Measurements from ENCODE around the gene PHIP.

The PHIP gene

GRCh38 chr6:78993955-78994354 lies 84.1 kb downstream of the PHIP start:
- H3K9me3 ChIP-seq (ENCODE audit: insufficient read depth, low read length) = 0 out of 2 replicates have a peak, but pooled peaks cover 7% of the 10 kb centered on the region

GRCh38 chr6:78989191-78989590 lies 88.9 kb downstream of the PHIP start:
- Histone ChIP-seq H3K9ac (ENCODE audit: low read length) (no peak overlapping the region), H2AFZ (ENCODE audit: low read depth, low read length) (no peak overlapping the region), H3K27ac (ENCODE audit: low read length) (no peak overlapping the region), H3K9me3 (ENCODE audit: insufficient read depth, low read length) (0 out of 2 replicates have a peak, but pooled peaks cover 4% of the 10 kb centered on the region), H3K27me3 (ENCODE audit: low read depth, low read length) (no peaks in the 10 kb centered on the region), H3K4me3 (ENCODE audit: low read length) (no peak overlapping the region), H3K79me2 (ENCODE audit: low read length) (no peaks in the 10 kb centered on the region), H3K36me3 (replicated peaks; ENCODE audit: low read depth, low read length) (peaks cover 71% of the 10 kb centered on the region), H4K20me1 (ENCODE audit: insufficient read depth, low read length) (no peaks in the 10 kb centered on the region), H3K4me2 (ENCODE audit: low read length) (no peak overlapping the region), H3K4me1 (ENCODE audit: low read length) (no peaks in the 10 kb centered on the region)
- no peak for TF ChIP-seq CTCF (IDR thresholded peaks at IDR 0.05; ENCODE audit: low read depth, low read length)
- TF ChIP-seq EZH2phosphoT487 (IDR thresholded peaks at IDR 0.05; ENCODE audit: low read depth) = no peak

More at GRCh38 chr6:78993955-78994354, 84.1 kb downstream of the PHIP start:
- no peak overlapping the region for H3K9ac ChIP-seq (ENCODE audit: low read length)
- peaks cover 82% of the 10 kb centered on the region for H3K36me3 ChIP-seq (replicated peaks; ENCODE audit: low read depth, low read length)
- no peak overlapping the region for H2AFZ ChIP-seq (ENCODE audit: low read depth, low read length)
- H3K4me1 ChIP-seq (ENCODE audit: low read length) = no peaks in the 10 kb centered on the region
- no peak overlapping the region for H3K27ac ChIP-seq (ENCODE audit: low read length)
- no peaks in the 10 kb centered on the region for H3K27me3 ChIP-seq (ENCODE audit: low read depth, low read length)
- H3K79me2 ChIP-seq (ENCODE audit: low read length) = no peaks in the 10 kb centered on the region
- no peaks in the 10 kb centered on the region for H4K20me1 ChIP-seq (ENCODE audit: insufficient read depth, low read length)
- H3K4me3 ChIP-seq (ENCODE audit: low read length) = no peak overlapping the region
- TF ChIP-seq EZH2phosphoT487 (IDR thresholded peaks at IDR 0.05; ENCODE audit: low read depth) (no peak), CTCF (IDR thresholded peaks at IDR 0.05; ENCODE audit: low read depth, low read length) (no peak)
- H3K4me2 ChIP-seq (ENCODE audit: low read length) = no peak overlapping the region

- Histone ChIP-seq H3K4me1 (ENCODE audit: low read length) (no peaks in the 10 kb centered on the region), H3K9me3 (ENCODE audit: insufficient read depth, low read length) (no peaks in the 10 kb centered on the region), H3K9ac (ENCODE audit: low read length) (no peak overlapping the region), H4K20me1 (ENCODE audit: insufficient read depth, low read length) (no peaks in the 10 kb centered on the region), H3K36me3 (replicated peaks; ENCODE audit: low read depth, low read length) (peaks cover 71% of the 10 kb centered on the region), H3K27ac (ENCODE audit: low read length) (no peak overlapping the region), H3K27me3 (ENCODE audit: low read depth, low read length) (no peaks in the 10 kb centered on the region), H3K4me2 (ENCODE audit: low read length) (no peak overlapping the region), H2AFZ (ENCODE audit: low read depth, low read length) (no peak overlapping the region), H3K4me3 (ENCODE audit: low read length) (no peak overlapping the region), H3K79me2 (ENCODE audit: low read length) (no peaks in the 10 kb centered on the region)
- no peak for TF ChIP-seq EZH2phosphoT487 (IDR thresholded peaks at IDR 0.05; ENCODE audit: low read depth)
- no peak for TF ChIP-seq CTCF (IDR thresholded peaks at IDR 0.05; ENCODE audit: low read depth, low read length)
These were observed 91.9 kb downstream of the PHIP start for GRCh38 chr6:78986161-78986560.

GRCh38 chr6:78984225-78984950 lies 93.7 kb downstream of the PHIP start:
- H4K20me1 ChIP-seq (ENCODE audit: insufficient read depth, low read length) = no peaks in the 10 kb centered on the region
- no peaks in the 10 kb centered on the region for H3K27me3 ChIP-seq (ENCODE audit: low read depth, low read length)
- no peak overlapping the region for H3K4me2 ChIP-seq (ENCODE audit: low read length)
- H3K79me2 ChIP-seq (ENCODE audit: low read length) = no peaks in the 10 kb centered on the region
- H3K27ac ChIP-seq (ENCODE audit: low read length) = no peak overlapping the region
- TF ChIP-seq CTCF (IDR thresholded peaks at IDR 0.05; ENCODE audit: low read depth, low read length) = no peak
- no peak for TF ChIP-seq EZH2phosphoT487 (IDR thresholded peaks at IDR 0.05; ENCODE audit: low read depth)
- H3K4me3 ChIP-seq (ENCODE audit: low read length) = no peak overlapping the region
- no peaks in the 10 kb centered on the region for H3K9me3 ChIP-seq (ENCODE audit: insufficient read depth, low read length)
- peaks cover 73% of the 10 kb centered on the region for H3K36me3 ChIP-seq (replicated peaks; ENCODE audit: low read depth, low read length)
- no peak overlapping the region for H3K9ac ChIP-seq (ENCODE audit: low read length)
- H3K4me1 ChIP-seq (ENCODE audit: low read length) = no peaks in the 10 kb centered on the region
- no peak overlapping the region for H2AFZ ChIP-seq (ENCODE audit: low read depth, low read length)

All from OCI-LY3 (cell line).